Inflammatory macrophage (primary cell): ENCODE data around the gene CCNA1.

Source experiments
- DNase-seq, 2 donors: peaks; one replicate each; pipeline ENCODE4 v3.0.0-alpha.2; 2020 to 2022
- total RNA-seq, 18 experiments: gene quantifications; one replicate each; lab custom pipeline; 2026; ENCODE audit warnings: mixed read lengths in 6 of 18, inconsistent platforms in 2 of 18; lab: John Stamatoyannopoulos, UW

Gene CCNA1
- total RNA-seq, result 5.5 to 120 (median 14.4) reads per million in 18 experiments

DNA sequence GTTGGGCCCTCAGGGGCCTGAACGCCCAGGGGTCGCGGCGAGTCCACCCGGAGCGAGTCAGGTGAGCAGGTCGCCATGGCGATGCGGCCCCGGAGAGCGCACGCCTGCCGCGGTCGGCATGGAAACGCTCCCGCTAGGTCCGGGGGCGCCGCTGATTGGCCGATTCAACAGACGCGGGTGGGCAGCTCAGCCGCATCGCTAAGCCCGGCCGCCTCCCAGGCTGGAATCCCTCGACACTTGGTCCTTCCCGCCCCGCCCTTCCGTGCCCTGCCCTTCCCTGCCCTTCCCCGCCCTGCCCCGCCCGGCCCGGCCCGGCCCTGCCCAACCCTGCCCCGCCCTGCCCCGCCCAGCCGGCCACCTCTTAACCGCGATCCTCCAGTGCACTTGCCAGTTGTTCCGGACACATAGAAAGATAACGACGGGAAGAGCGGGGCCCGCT is at the start of gene CCNA1:
CCNA1 (plus strand) TSS at position 390 of the 439 bp plus-strand sequence. CDS start 562 bp downstream, outside the sequence.
- DNase-seq, result peak; percentile 43 to 86

DNA sequence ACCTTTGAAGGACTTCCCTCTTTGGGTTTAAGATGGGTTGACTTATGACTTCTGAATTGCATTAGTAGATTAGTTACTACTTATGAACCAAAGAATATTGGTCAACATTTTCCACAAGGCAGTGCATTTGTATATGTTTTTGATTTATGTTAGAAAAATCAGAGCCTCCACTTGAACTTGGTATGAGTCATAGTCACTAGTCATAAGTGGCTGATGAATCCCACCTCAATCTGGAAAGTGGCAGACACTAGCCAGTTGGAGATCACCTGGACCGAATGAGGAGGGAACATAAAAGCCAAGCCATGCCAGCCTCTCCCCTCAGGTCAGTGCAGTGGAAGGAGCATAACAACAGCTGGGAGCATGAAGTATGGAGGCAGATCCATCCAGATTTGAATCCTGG is 46.8 kb upstream of the CCNA1 start:
- DNase-seq, result peak in 1 of 2 donors; percentile 10

DNA sequence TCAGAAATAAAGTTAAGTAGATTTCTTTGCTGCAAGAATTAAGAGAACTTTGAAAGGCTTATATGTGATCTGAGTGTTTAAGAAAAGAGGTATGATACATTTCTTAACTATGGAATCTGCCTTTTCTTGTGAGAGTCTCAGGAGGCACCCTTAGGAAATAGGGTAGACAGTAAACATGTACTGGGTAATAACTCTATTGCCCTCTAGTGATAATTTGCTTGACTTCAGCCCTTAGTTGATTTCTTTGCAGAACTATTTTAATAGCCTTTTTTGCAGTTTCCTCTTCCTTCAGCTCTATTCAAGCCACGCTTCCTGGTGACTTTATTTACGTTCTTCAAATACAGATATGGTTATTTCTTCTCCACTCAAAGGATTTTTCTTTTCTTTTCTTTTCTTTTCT is 37.0 kb upstream of the CCNA1 start:
- DNase-seq, result peak; percentile 52 to 69

DNA sequence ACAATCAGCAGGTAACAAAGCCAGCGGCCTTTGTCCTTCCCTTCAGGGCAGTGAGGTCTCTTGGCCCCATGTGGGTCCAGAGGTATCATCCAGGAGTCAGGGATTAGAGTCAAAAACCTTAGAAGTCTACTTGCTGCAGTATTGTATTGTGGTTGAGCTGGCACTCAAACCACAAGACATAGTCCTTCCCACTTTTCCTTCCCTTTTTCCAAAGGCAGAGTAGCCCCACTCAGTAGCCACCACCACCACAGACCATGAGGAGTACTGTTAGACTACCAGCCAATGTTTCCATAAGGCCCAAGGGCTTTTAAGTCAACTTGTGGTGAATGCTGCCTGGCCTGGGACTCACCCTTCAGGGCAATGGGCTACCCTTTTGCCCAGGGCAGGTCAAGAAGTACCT is 27.1 kb upstream of the CCNA1 start:
- peak in 1 of 2 donors; percentile 33 for DNase-seq

DNA sequence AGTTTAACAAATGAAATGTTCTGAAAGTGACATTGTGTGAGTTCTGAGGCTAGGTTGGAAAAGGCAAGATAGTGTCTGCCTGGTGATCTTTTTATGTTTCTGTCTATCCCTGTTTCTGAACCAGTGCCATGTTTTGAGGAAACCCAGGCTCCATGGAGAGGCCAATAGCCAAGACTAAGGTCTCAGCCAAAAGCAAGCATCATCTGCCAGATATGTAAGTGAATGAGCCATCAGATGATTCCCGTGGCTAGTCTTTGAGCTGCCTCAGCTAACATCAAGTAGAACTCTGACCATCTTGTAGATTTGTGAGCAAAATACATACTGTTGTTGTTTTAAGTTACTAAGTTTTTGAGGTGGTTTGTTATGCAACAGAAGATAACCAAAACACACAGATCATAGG is 19.6 kb upstream of the CCNA1 start:
- DNase-seq, result no peak

DNA sequence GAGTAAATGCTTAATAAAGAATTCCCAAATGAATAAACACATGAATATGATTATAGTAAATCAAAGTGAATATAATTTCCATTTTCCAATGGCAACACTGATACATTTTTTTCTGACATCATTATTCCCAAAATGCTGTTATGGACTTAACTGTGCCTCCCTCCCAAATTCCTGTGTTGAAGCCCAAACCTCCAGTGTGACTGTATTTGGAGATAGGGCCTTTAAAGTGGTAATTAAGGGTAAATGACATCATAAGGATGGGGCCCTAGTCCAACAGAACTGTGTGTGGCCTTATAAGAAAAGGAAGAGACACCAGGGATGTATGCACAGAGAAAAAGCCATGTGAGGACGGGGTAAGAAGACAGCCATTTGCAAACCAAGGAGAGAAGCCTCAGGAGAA is 19.1 kb upstream of the CCNA1 start:
- DNase-seq, result no peak

DNA sequence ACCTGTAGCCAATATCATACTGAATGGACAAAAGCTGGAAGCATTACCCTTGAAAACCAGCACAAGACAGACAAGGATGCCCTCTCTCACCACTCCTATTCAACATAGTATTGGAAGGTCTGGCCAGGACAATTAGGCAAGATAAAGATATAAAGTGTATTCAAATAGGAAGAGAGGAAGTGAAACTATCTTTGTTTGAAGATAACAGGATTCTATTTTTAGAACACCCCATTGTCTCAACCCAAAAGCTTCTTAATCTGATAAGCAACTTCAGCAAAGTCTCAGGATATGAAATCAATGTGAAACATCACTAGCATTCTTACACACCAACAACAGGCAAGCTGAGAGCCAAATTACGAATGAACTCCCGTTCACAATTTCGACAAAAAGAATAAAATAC is 17.8 kb upstream of the CCNA1 start:
- DNase-seq, result no peak

DNA sequence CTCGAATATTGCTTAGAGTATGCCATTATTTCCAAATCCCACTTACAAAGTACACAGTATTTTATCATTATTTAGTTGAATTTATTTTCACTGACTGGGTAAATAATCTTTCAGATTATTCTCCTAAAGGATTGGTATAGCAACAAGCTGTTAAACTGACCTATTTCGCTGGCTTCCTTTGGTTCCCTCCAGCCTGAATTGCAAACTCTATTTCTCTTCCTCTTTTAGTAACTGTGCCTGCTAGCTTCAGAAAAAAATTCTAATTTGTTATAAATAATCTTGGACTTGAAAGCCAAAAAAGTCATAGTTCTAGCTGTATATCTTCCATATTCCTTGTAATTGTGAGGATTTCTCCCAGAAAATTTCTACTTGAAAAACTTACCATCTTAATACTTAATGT is 15.0 kb upstream of the CCNA1 start:
- DNase-seq, result peak; percentile 50 to 56

DNA sequence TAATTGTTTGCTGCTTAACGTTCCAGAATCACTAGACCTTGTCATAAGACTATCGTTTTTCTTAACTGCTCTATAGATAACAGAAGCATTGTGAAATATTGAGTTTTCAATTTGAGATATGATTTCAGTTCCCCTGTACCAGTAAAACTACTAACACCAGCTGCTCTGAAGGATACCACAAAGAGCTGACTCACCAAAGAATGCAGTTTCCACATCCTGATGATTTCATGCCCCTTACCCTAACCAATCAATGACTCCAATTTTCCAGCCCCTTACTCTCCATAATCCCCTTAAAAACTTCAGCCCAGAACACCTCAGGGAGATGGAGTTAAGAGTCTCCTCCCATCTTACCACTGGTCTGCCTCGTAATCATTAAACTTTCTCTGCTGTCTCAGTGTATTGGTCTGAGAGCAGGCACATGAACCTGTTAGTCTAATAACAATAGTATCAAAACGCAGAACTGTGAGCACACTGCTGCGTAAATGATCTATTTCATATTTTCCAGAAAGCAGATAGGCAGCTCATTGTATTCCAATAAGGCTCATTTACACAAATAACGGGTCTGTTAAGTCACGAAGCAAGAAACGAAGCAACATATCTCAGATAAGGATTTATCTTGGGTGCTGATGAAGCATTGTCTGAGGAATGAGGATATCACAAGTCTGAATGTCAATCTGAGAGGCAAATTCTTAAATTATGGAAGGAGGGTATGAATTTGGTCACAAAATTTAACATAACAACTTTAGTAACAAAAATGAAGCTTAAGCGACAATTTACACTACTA is 14.1 kb upstream of the CCNA1 start:
- DNase-seq, result peak; percentile 75 to 82

DNA sequence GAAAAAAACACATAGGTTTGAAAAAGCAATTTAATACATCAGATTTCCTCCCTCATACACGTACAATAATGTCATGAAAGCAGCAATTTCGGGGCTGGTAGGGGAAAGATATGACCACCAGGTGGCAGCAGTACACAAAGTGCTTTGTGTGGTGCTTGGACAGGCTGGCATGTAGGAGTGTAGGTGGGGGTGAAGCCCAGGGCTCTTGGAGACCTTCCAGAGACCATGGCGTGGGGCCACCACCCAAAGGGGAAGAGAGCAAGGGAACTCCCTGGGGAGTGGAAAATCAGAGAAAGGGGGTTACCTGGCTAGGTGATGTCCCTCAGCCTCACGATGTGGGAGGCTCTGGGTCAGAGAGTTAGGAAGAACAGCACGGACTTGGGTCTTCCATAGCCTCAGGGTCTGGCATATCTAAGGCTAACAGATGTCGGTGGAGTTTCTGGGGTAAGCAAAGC is 11.8 kb upstream of the CCNA1 start:
- DNase-seq, result peak; percentile 81 to 86

DNA sequence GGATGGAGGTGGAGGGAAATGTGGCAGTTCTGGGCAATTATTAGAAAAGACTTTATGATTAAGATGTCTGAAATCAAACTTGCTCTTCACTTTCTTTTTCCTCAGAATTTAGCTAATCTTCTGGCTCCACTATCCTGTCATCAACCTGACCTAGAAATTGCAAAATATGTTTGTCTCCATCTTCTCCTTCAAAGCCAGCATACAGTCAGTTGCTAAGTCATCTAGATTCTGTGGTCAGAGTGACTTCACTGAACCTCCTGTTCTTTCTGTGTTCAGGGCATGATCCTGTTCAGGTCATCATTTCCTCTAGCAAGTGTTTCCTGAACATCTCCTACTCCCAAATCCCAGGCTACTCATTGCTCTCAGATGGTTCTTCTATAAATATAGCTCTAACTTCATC is 10.8 kb upstream of the CCNA1 start:
- peak in 1 of 2 donors; percentile 27 for DNase-seq

DNA sequence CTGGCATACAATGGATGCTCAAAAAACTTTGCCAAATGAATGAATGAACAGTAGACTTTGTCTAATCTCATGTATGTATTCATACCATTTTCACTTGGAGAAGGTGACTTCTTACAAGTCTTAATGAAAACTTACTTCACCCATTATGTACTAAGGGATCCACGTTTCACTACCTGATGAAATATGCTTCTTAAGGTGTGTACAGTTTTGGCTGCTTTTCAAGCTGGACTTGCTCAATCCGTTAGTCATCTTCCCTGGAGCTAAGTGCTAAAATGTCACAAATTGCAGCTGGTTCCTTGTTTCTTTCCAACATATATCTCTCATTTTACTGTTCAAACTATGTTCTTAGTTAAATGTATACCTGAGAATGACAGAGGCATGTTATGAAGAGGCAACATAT is 4.2 kb upstream of the CCNA1 start:
- DNase-seq, result no peak

DNA sequence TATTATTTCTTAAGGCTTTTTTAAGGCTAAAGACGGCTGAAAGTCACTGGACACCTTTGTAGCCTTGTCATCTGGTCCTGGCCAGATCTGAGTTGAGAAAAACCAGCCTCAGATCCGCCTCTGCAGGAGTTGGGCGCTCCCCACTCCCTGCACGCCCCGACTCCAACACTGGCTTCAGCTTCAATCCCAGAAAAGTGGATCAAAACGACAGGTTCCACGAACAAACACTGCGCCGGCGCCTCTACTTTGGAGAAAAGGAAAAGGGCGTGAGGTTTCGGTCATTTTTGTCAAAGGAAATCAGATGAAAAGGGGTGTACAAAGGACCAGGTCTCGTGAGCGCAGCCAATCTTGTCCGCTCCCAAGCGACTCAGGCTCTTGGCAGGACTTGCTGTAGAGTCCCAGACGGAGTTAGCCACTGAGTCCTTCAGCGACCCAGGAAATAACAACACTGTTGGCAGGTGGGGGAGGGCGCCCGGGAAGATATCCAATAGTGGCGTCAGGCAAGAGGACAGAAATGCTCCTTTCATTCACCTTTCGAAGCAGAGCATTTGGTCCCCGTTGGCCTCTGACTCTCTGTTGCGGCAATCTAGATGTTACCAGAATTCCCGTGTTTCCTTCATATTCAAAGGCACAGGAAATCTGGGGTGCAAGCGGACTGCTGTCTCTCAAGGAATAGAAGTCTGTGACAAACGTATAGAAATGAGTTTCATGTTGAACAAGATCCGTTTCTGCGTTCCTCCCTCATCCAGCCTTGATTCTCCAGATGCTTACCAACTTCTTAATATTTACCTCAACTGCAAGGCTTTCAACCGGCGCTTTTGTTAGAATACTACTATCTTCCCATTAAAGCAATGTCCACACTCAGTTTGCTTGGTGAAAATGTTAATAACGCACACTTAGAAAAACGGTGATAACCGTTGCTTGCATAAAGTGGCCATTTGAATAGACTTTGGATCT is 1.8 kb upstream of the CCNA1 start:
- no peak for DNase-seq

DNA sequence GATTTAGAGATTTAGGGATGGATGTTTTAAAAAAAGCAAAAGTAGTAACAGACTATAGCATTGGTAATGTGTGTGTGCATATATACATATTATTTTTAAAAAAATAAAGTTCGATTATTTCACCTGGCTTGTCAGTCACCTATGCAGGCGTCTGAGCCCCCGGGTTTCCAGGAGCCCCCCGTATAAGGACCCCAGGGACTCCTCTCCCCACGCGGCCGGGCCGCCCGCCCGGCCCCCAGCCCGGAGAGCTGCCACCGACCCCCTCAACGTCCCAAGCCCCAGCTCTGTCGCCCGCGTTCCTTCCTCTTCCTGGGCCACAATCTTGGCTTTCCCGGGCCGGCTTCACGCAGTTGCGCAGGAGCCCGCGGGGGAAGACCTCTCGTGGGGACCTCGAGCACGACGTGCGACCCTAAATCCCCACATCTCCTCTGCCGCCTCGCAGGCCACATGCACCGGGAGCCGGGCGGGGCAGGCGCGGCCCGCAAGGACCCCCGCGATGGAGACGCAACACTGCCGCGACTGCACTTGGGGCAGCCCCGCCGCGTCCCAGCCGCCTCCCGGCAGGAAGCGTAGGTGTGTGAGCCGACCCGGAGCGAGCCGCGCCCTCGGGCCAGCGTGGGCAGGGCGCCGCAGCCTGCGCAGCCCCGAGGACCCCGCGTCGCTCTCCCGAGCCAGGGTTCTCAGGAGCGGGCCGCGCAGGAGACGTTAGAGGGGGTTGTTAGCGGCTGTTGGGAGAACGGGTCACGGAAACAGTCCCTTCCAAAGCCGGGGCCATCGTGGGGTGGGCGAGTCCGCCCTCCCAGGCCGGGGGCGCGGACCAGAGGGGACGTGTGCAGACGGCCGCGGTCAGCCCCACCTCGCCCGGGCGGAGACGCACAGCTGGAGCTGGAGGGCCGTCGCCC is 840 bp upstream of the CCNA1 start:
- peak in 1 of 2 donors; percentile 49 for DNase-seq

DNA sequence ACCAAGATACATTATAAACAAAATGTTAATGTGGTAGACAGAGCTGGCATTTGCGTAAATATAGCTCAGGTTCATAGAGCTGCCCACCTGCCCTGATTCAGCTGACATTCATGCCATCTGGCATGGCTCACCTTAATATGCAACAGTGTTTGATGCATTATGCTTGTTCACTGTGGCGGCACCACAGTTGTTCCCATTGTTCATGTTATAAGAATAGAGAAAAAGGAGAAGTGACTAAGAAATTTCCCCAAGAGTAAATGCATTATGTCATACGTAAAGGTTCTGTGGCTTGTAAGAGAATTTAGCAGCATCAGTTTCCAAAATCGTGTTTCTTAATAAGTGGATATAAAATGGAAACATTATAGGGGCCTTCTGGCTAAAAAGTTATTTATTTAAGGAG is 4.5 kb downstream of the CCNA1 start:
- peak; percentile 38 to 47 for DNase-seq

DNA sequence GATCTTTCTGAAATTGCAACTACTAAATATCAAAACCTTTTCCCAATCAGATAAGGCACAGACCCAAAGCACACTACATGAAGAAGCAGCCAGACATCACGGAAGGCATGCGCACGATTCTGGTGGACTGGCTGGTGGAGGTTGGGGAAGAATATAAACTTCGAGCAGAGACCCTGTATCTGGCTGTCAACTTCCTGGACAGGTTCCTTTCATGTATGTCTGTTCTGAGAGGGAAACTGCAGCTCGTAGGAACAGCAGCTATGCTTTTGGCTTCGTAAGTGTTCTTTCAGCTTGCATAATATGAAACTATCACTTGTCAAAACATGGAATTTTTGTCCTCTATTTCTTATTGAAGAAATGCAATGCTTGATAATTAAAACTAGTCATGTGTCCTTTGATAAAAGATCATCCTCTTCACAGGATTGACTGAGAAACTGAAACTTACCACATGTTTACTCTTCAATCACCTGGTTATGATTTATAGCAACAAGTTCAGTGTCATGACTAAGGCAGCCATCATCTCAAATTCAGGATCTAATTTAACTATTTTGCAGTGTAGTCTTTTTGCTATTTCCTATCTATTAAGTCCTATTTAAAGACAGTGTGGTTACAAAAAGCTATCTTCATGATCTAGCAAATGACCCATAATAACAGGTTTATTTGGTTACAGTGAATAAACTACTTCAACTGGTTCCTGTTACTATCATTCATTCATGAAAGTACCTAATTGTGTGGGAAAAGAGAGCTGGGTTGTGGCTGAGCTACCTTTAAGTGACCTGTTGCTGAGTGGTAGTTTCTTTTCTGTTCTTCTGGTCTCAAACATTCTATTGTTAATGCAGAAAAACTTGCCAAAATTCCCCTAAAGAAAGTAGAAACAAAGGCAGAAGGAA is 6.5 kb downstream of the CCNA1 start:
- DNase-seq, result no peak

DNA sequence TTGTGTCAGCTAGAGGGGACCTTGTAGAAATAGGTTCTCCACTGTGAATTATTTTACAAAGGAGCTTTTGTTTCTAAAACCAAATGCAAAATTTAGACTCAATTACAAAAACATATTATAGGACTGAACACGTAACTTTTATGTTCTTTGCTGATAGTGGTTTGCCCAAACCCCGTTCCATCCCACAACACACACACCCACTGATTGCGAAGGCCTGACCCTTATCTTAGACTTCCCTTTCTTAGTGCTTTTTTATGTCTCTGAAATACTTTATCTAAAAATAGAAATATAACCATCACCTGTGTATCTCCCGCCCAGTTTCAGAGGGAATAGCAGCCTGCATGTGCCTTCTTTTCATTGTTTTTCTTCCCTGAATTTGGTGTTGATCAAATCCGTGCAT is 13.0 kb downstream of the CCNA1 start:
- DNase-seq, result peak in 1 of 2 donors; percentile 31

DNA sequence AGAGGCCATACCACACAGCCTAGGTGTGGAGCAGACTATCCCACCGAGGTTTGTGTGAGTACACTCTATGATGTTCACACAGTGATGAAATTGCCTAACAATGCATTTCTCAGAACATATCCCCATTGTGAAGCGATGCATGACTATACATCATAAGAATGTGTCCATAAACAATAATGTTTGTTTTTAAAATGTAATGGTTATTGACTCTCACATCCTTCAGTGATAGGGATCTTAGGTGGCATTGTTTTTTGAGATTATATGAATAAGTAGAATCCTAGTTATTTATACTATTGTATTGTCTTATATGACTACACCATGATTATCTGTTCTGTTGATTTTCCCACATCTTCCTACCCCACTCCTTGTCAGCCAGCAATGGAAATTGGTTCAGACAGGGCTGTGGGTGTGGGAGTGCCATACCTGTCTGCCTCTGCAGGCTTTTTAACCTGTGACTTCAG is 13.6 kb downstream of the CCNA1 start:
- DNase-seq, result no peak

DNA sequence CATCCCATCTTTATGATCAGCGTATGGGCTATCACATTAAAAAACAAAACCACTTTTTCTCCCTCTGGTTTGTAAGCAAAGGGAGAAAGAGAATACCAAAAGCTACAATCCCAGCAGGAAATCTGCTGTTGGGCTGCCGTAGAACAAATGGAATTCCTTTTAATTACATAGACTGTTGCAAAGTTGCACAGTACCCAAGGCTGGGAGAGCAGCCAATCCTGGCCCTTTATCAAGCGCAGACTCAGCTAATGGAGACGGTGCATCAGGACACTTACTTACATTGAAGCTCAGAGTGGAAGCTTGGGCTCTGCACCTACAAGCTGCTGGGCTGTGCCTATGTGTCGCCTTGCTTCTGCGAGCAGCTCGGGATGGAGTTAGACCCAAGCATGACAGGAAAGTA is 15.2 kb downstream of the CCNA1 start:
- no peak for DNase-seq

DNA sequence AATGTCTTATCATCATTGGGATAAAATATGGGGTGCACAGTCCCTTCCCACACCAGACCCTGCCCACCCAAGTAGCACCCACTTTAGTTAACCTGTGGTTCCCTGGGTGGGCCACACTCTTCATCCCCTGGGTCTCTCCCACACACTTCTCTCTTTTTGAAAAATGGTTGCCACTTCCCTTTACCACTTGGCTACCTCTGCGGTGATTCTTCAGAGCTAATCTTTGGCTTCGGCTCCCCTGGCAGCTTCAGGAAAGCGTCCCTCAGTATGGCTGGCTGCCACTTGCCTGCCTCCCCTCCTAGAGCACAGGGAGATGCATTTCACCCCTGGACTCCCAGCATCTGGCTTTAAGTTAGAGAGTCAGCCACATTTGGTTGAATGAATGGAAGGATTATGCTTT is 18.2 kb downstream of the CCNA1 start:
- no peak for DNase-seq

DNA sequence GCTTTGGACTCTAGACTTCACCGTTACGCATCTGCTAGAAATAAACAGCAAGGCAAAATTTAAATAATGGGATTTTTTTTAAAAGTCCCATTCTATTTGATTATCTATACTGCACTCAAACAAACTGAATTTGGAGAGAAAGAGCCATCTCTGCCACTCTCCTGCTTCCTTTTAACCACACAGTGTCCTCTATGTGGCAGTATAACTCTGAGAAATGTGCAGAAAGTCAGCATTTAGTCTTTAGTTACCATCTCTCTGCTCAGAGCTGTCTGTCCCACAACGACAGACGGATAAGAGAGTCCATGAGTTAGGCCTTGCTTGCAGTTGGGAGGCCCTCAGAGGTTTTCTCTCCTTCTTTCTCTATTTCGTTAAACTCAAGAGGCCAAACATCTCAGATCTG is 21.2 kb downstream of the CCNA1 start:
- no peak for DNase-seq
